HEK293T (cell line): Measurements from ENCODE around the gene ADGRA3.

ENCODE experiments used
- BHLHE40 ChIP-seq: fragments of 450-650 bp; IDR thresholded peaks from 2 replicates; pipeline ENCODE4 v1.6.1; 2016; ENCODE audit warnings: mild to moderate bottlenecking, moderate library complexity, borderline replicate concordance
- CTBP1 ChIP-seq: fragments of 450-650 bp; IDR thresholded peaks from 2 replicates; pipeline ENCODE4 v1.6.1; 2016; ENCODE audit warnings: borderline replicate concordance
- ELF4 ChIP-seq: fragments of 450-650 bp; IDR thresholded peaks from 2 replicates; pipeline ENCODE4 v1.6.1; 2017; ENCODE audit warnings: antibody characterized with exemption
- FOXA1 ChIP-seq: fragments of 450-650 bp; IDR thresholded peaks from 2 replicates; pipeline ENCODE4 v1.6.1; 2016; ENCODE audit warnings: mild to moderate bottlenecking
- FOXK2 ChIP-seq: fragments of 450-650 bp; IDR thresholded peaks from 2 replicates; pipeline ENCODE4 v1.6.1; 2016; ENCODE audit warnings: mild to moderate bottlenecking
- FOXM1 ChIP-seq: fragments of 450-650 bp; IDR thresholded peaks from 2 replicates; pipeline ENCODE4 v1.6.1; 2017; ENCODE audit warnings: mild to moderate bottlenecking, borderline replicate concordance
- HDGF ChIP-seq: fragments of 450-650 bp; IDR thresholded peaks from 2 replicates; pipeline ENCODE4 v1.6.1; 2017; ENCODE audit warnings: antibody characterized with exemption, borderline replicate concordance
- NFRKB ChIP-seq: fragments of 450-650 bp; IDR thresholded peaks from 2 replicates; pipeline ENCODE4 v1.6.1; 2016; ENCODE audit warnings: mild to moderate bottlenecking, moderate library complexity
- SP1 ChIP-seq: fragments of 450-650 bp; IDR thresholded peaks from 2 replicates; pipeline ENCODE4 v1.6.1; 2017
- SUZ12 ChIP-seq: fragments of 450-650 bp; IDR thresholded peaks from 2 replicates; pipeline ENCODE4 v1.6.1; 2016; ENCODE audit warnings: mild to moderate bottlenecking
- TARDBP ChIP-seq: fragments of 450-650 bp; IDR thresholded peaks from 2 replicates; pipeline ENCODE4 v1.6.1; 2016
- ZNF384 ChIP-seq: fragments of 450-650 bp; IDR thresholded peaks from 2 replicates; pipeline ENCODE4 v1.6.1; 2016
- TF ChIP-seq, protein P1 (sequence below): fragments of 450-650 bp; IDR thresholded peaks from 2 replicates; pipeline ENCODE4 v1.6.1; 2016

- TF ChIP-seq SUZ12 (no peak), CTBP1 (no peak), FOXA1 (no peak), FOXK2 (no peak), TARDBP (no peak), SP1 (no peak), ZNF384 (no peak), ELF4 (no peak), HDGF (no peak), FOXM1 (no peak), NFRKB (no peak), BHLHE40 (no peak)
- TF ChIP-seq, protein P1, sequence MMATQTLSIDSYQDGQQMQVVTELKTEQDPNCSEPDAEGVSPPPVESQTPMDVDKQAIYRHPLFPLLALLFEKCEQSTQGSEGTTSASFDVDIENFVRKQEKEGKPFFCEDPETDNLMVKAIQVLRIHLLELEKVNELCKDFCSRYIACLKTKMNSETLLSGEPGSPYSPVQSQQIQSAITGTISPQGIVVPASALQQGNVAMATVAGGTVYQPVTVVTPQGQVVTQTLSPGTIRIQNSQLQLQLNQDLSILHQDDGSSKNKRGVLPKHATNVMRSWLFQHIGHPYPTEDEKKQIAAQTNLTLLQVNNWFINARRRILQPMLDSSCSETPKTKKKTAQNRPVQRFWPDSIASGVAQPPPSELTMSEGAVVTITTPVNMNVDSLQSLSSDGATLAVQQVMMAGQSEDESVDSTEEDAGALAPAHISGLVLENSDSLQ: no peak
These were observed 37.4 kb downstream of the ADGRA3 start for GRCh38 chr4:22478426-22478825.
